H4 (cell line): ENCODE measurements around the gene NIPBL. TPM values are rescaled to one million over a fixed set of nuclear protein-coding genes. Genes with fewer than 3 reads are reported as not detected.
"Not testable (repeated sequence)": the region's sequence is repeated elsewhere in the genome, so short reads cannot be mapped to it uniquely, and the experiment has no call there.

Experiments
- DNase-seq: peaks from one replicate; pipeline ENCODE4 v3.0.0-alpha.2; 2015; ENCODE audit warnings: low spot score
- total RNA-seq: library from RNA; depleted of rRNA; stranded (reverse); fragments of >200 nt; shearing (Covaris generic); gene quantifications from 2 replicates; pipeline ENCODE4 v1.2.3, GENCODE V29; 2014

Gene NIPBL
- total RNA-seq, 1 experiment from 2014 or later: 14.0 TPM

- peak; percentile 74 for DNase-seq
Measured at GRCh38 chr5:37086466-37087173, 210.1 kb downstream of the NIPBL start.

DNA sequence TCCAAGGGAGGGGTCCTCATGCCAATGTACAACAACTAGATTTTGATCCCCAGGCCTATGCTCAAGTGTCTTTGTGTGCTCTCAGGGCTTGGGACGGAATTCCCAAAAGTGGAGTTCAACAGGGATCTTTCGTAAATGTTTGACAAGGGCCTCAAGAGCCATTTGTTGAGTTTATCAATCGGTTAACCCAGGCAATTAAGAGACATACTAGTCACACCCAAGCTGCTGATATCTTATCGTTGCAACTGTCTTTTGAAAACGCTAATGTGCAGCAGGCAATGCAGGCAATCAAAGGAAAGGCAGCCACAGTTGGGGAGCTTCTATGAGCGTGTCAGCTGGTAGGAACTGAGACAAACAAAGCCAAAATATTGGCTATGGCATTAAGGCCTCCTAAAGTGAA is 211.4 kb downstream of the NIPBL start:
- no peak for DNase-seq

DNA sequence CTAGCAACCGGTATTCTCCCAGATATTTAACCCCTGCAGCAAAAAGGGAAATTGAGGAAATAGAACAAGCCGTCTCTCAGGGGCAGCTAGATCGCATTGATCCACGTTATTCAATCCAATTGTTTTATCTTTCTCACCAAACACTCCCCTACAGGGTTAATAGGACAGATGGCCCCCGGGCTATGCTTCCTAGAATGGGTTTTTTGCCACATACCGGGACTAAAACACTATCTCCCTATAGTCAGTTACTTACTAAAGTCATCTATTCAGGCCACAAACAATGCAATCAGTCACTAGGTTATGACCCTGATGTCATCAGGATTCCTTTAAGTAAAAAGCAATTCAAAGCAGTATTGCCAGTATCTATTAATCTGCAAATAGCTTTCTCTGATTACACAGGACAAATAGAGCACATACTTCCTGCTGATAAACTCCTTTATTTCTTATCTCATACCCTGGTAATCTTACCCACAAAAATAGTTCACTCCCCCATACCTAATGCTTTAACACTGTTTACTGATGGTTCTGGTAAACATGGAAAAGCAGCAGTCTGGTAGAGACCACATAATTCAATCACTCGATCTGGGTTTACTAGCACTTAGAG is 213.7 kb downstream of the NIPBL start:
- DNase-seq: no peak

DNA sequence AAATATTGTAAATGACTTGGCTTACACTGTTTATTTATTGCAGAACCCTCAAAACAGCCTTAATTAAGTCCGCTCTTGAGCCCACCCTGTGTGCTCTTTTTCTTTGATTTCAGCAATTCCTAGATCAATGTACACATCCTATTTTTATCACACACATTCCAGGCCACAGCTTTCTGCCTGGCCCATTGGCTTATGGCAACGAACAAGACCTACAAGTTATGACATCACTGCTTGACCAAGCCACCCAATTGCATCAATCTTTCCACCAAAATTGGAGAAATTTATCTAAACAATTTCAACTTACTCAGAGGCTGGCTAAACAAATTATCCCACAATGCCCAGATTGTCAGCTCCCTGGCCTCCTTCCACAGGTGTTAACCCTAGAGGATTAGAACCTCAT is 214.2 kb downstream of the NIPBL start:
- peak; percentile 71 for DNase-seq

DNA sequence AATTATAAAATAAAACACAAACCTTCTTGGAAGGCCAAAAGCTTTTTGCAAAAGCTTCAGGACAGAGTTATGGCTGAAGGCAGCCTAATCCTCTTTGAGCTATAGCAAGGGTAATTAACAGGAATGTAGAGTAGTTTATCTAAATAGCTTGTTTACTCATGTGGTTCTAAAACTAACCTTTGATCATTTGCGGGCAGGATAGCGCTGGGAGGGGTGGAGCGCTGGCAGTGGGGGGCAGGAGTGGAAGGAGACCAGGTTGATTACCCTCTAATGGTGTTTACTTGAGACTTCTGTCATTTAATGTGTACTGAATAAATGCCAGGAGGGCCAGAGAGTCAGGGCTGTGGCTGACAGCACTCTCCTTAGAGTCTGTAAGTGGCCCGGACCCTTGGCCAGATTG is 217.2 kb downstream of the NIPBL start:
- not testable (repeated sequence) for DNase-seq

GRCh38 chr5:37099267-37099666 is 222.7 kb downstream of the NIPBL start:
- DNase-seq: not testable (repeated sequence)

DNA sequence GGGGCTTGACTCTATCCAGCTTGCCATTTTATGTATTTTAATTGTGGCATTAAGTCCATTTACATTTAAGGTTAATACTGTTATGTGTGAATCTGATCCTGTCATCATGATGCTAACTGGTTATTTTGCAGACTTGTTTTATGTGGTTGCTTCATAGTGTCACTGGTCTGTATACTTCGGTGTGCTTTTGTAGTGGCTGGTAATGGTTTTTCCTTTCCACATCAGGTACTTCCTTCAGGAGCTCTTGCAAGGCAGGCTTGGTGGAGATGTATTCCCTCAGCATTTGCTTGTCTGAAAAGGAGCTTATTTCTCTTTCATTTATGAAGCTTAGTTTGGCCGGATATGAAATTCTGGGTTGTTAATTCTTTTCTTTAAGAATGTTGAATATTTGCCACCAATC is 226.7 kb downstream of the NIPBL start:
- DNase-seq: no peak

GRCh38 chr5:37109338-37109737 is 232.8 kb downstream of the NIPBL start:
- DNase-seq: no peak

- DNase-seq: no peak
Measured at GRCh38 chr5:37110135-37110534, 233.6 kb downstream of the NIPBL start.

DNA sequence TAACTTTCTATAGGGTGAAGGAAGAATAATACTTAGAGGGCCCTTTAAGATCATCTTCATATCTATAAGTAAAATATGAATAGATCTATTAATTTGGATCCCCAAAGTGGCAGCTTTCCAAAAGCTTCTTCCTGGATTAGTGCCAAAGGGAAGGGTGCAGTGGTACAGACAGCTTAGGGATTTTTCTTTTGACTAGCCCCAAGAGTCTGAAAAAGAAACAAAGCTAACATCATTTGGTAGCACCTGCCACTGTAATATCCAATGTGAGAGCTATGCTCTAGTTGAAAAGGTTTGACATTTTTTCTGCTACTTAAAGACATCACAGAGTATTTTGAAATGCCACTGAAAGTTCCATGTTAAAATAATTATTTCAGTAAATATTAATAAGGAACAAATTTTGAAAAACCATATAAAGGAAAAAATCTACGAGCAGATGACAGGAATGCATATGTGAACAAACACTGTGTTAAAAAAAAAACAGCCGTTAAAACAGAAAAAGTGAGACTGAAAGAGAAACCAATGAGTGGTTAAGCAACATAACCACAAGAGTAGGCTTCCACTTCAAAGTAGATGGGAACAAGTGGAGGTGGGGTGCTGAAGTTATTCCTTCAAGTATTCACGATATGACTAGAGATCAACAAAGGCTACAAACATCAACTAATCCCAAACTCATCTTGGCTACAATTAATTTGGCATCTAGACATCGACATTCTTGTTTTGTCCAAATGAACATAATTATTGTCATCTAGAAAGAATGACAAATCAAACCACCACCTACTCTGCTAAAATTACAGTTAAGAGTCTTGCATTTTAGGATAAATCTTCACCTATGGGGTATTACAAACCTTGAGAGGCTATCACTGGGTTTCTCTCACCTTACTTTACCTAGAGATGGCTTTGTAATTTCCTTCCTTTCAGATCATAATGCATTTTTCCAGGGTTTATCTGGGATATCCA is 235.1 kb downstream of the NIPBL start:
- peak; percentile 19 for DNase-seq

DNA sequence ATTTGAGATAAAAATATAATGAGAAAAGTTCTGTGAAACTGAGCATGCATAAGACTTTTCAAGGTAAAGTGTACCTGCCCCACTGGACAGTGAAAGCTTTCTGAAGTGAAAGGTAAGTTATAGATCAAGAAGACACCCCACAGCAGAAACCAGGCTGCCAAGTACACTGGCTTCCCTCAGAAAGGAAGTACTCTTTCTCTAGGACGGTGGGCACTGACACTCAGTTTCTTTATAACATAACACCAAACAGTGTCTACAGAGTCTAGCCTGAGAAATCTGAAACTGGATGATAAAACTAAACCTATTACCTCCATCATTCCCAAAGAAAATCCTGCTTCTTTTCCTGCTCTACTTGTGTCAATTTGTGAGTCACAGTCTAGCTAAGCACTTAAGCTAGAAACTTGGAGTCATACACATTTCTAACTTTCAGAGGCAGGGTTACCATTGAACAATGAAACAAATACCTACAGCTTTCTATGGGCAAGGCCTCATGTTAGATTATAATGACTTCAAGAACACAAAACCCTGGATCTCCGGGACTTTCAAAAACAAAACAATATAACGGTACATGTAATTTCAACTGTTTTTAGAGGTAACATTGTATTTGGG is 235.9 kb downstream of the NIPBL start:
- DNase-seq: no peak
